K562 (cell line): ENCODE data around the gene CDH20. TPM values are rescaled to one million over a fixed set of nuclear protein-coding genes. Genes with fewer than 3 reads are reported as not detected.

Source experiments
- ATAC-seq: fragments of 200-7000 bp; cut with Tn5 transposase; 3 replicates; pipeline ENCODE4 v1.9.1; 2020; ENCODE audit warnings: moderate library complexity
- BruUV-seq: library from RNA; stranded (reverse); fragments of 400-500 nt; replicated peaks from 2 replicates; lab custom pipeline; 2021; lab: Mats Ljungman, UMichigan
- CTCF ChIA-PET: fragments of 300-600 bp; formaldehyde crosslinking; extraction: SDS; loops from one replicate; lab custom pipeline; 2021; ENCODE audit warnings: low intra/inter-chr PET ratio; lab: Yijun Ruan, JAX
- POLR2A ChIA-PET: fragments of 300-600, 350-650 bp; sonication (Branson Sonifier 250); formaldehyde crosslinking; extraction: SDS; loops from one replicate; lab custom pipeline; 2021; ENCODE audit warnings: antibody characterized with exemption, inconsistent platforms; lab: Yijun Ruan, JAX
- DNase-seq, 4 experiments: peaks; one replicate each; pipeline versions ENCODE4 v3.0.0 to v3.0.0-alpha.2; 2011 to 2018; ENCODE audit warnings: low spot score in 3 of 4, mixed read lengths in 3 of 4; ENCODE audit errors: extremely low read depth in 1 of 4
- FAIRE-seq: peaks from 2 replicates; lab custom pipeline; 2011; peaks lifted over from hg19 to GRCh38; lab: Jason Lieb, UNC
- H2AFZ ChIP-seq: 2 replicates; pipeline ENCODE4 v1.6.0; 2011; ENCODE audit warnings: low read depth, low read length, control low read depth, inconsistent platforms
- H3K27ac ChIP-seq: fragments of 200-600 bp; 3 replicates; pipeline ENCODE4 v1.8.0; 2011; ENCODE audit warnings: low read depth, mild to moderate bottlenecking, control low read depth, inconsistent platforms, low read length, moderate library complexity, mixed read lengths; ENCODE audit errors: extremely low read depth
- H3K27me3 ChIP-seq, 2 experiments: fragments of 300-600 bp in 1 of 2; 2 replicates in 1 of 2; 3 replicates in 1 of 2; pipeline versions ENCODE4 v1.6.0 to v1.8.0; 2011; ENCODE audit warnings: inconsistent platforms in 2 of 2, low read length in 2 of 2, mild to moderate bottlenecking in 1 of 2, mixed read lengths in 1 of 2, moderate library complexity in 1 of 2; ENCODE audit not compliant: control insufficient read depth in 2 of 2, insufficient read depth in 2 of 2
- H3K36me3 ChIP-seq: fragments of 300-600 bp; 3 replicates; pipeline ENCODE4 v1.8.0; 2011; ENCODE audit warnings: mild to moderate bottlenecking, low read length, inconsistent platforms; ENCODE audit not compliant: control insufficient read depth, insufficient read depth
- H3K4me1 ChIP-seq, 2 experiments: fragments of 200-600 bp in 1 of 2; replicated peaks in 1 of 2; 2 replicates in 1 of 2; 3 replicates in 1 of 2; pipeline versions ENCODE4 v1.5.1 to v1.8.0; 2011; ENCODE audit warnings: inconsistent platforms in 2 of 2, low read length in 2 of 2, mild to moderate bottlenecking in 1 of 2, mixed read lengths in 1 of 2, moderate library complexity in 1 of 2; ENCODE audit not compliant: control insufficient read depth in 2 of 2, insufficient read depth in 2 of 2
- H3K4me2 ChIP-seq: 2 replicates; pipeline ENCODE4 v1.6.1; 2011; ENCODE audit warnings: low read length, control low read depth, inconsistent platforms, mixed read lengths; ENCODE audit not compliant: insufficient read depth
- H3K4me3 ChIP-seq: fragments of 200-600 bp; sonication (generic), shearing (Covaris generic); 2 replicates; pipeline ENCODE4 v1.5.1; 2016; ENCODE audit warnings: control low read depth, inconsistent platforms
- H3K79me2 ChIP-seq: fragments of 200-600 bp; 3 replicates; pipeline ENCODE4 v1.8.0; 2011; ENCODE audit warnings: low read length, inconsistent platforms; ENCODE audit not compliant: control insufficient read depth, insufficient read depth
- H3K9ac ChIP-seq, 2 experiments: 2 replicates each; pipeline versions ENCODE4 v1.6.0 to v1.6.1; 2011; ENCODE audit warnings: low read depth in 2 of 2, low read length in 2 of 2, control low read depth in 1 of 2, inconsistent platforms in 1 of 2, mild to moderate bottlenecking in 1 of 2, mixed read lengths in 1 of 2; ENCODE audit not compliant: insufficient read depth in 1 of 2
- H3K9me1 ChIP-seq: one replicate; pipeline ENCODE4 v1.6.0; 2011; ENCODE audit warnings: inconsistent platforms, mild to moderate bottlenecking, low read length, moderate library complexity; ENCODE audit not compliant: control insufficient read depth, insufficient read depth
- H3K9me3 ChIP-seq: replicated peaks from 2 replicates; pipeline ENCODE4 v1.5.1; 2011; ENCODE audit warnings: low read depth, low read length, inconsistent platforms; ENCODE audit not compliant: control insufficient read depth, insufficient read depth
- H4K20me1 ChIP-seq: replicated peaks from 2 replicates; pipeline ENCODE4 v1.6.1; 2011; ENCODE audit warnings: low read length, inconsistent platforms, mixed read lengths; ENCODE audit not compliant: control insufficient read depth, insufficient read depth
- AFF4 ChIP-seq: sonication (generic); formaldehyde crosslinking; IDR thresholded peaks from 2 replicates; pipeline ENCODE4 v1.8.0; 2023; ENCODE audit warnings: mild to moderate bottlenecking, missing genetic modification reagents
- COPS2 ChIP-seq: fragments of 450-650 bp; conservative IDR thresholded peaks from 2 replicates; pipeline ENCODE4 v1.6.1; 2016; ENCODE audit warnings: mild to moderate bottlenecking, moderate library complexity
- FOXA3 ChIP-seq, 2 experiments: fragments of 450-650 bp in 1 of 2; sonication (generic) in 1 of 2; formaldehyde crosslinking; IDR thresholded peaks in 1 of 2; conservative IDR thresholded peaks in 1 of 2; 2 replicates each; pipeline versions ENCODE4 v1.4.0 to v1.8.0; 2020 to 2022; ENCODE audit warnings: mild to moderate bottlenecking in 2 of 2, missing genetic modification reagents in 1 of 2
- GABPB1 ChIP-seq: sonication (generic); formaldehyde crosslinking; IDR thresholded peaks from 2 replicates; pipeline ENCODE4 v1.8.0; 2022; ENCODE audit warnings: mild to moderate bottlenecking, missing genetic modification reagents
- GTF2B ChIP-seq: IDR thresholded peaks from 2 replicates; pipeline ENCODE4 v1.6.1; 2011; ENCODE audit not compliant: insufficient read length; ENCODE audit errors: extremely low read depth
- HLTF ChIP-seq: fragments of 450-650 bp; IDR thresholded peaks from 2 replicates; pipeline ENCODE4 v1.6.1; 2016
- L3MBTL2 ChIP-seq: fragments of 450-650 bp; IDR thresholded peaks from 2 replicates; pipeline ENCODE4 v1.6.1; 2016; ENCODE audit warnings: mild to moderate bottlenecking, moderate library complexity
- NFATC3 ChIP-seq: fragments of 450-650 bp; IDR thresholded peaks from 2 replicates; pipeline ENCODE4 v1.6.1; 2017; ENCODE audit warnings: mild to moderate bottlenecking
- NR3C1 ChIP-seq: sonication (generic); formaldehyde crosslinking; IDR thresholded peaks from 2 replicates; pipeline ENCODE4 v1.8.1; 2022; ENCODE audit warnings: missing genetic modification reagents
- SMAD3 ChIP-seq: fragments of 450-650 bp; formaldehyde crosslinking; conservative IDR thresholded peaks from 2 replicates; pipeline ENCODE4 v1.4.0; 2020; ENCODE audit warnings: mild to moderate bottlenecking
- TAF7 ChIP-seq: fragments of 450-650 bp; IDR thresholded peaks from 2 replicates; pipeline ENCODE4 v1.6.1; 2016; ENCODE audit warnings: missing genetic modification characterization, missing compliant biosample characterization
- ZBTB26 ChIP-seq: fragments of 450-650 bp; formaldehyde crosslinking; IDR thresholded peaks from 2 replicates; pipeline ENCODE4 v1.4.0; 2022; ENCODE audit warnings: missing genetic modification characterization
- ZBTB8A ChIP-seq: fragments of 450-650 bp; IDR thresholded peaks from 2 replicates; pipeline ENCODE4 v1.6.1; 2018; ENCODE audit warnings: mild to moderate bottlenecking, moderate library complexity; ENCODE audit not compliant: partially characterized antibody
- ZNF354B ChIP-seq: fragments of 250-450 bp; sonication (Bioruptor Pico); IDR thresholded peaks from 2 replicates; pipeline ENCODE4 v1.4.0; 2020
- ZNF444 ChIP-seq: fragments of 250-450 bp; sonication (Bioruptor Pico); IDR thresholded peaks from 2 replicates; pipeline ENCODE4 v1.4.0; 2020; ENCODE audit warnings: mild to moderate bottlenecking, moderate library complexity
- WGBS: fragments of 100-300 bp; shearing (Covaris generic); methylation state at CpG from one replicate; pipeline ENCODE4 v1.1.6; 2016; ENCODE audit warnings: low coverage, mixed read lengths; ENCODE audit not compliant: insufficient coverage; ENCODE audit errors: missing lambda C conversion rate; 5-methylcytosine and 5-hydroxymethylcytosine counted together
- in situ Hi-C: fragments of 300-500 bp; cut with MboI; formaldehyde crosslinking; loops from 4 replicates; pipeline ENCODE4 v1.15.0; 2018; ENCODE audit warnings: inconsistent platforms, mixed read lengths
- intact Hi-C: fragments of 100-400 bp; cut with micrococcal nuclease; formaldehyde crosslinking; loops from 2 replicates; pipeline ENCODE4 v1.14.2; 2022
- polyA plus RNA-seq, 8 experiments: library from polyadenylated mRNA; depleted of rRNA in 4 of 8; stranded (reverse) in 5 of 8; unstranded in 3 of 8; fragments of >200 nt; fragmentation: Nextera tagmentation in 2 of 8; fragmentation: Illumina TruSeq in 1 of 8; extraction: Ambion mirVana in 2 of 8; extraction: Trizol in 1 of 8; gene quantifications; 2 replicates each; pipeline versions ENCODE4 v1.2.1 to v1.2.3, GENCODE V29; 2011 to 2014; ENCODE audit warnings: inconsistent platforms in 1 of 8, missing spikeins in 1 of 8
- total RNA-seq, 7 experiments: library from RNA; depleted of rRNA in 6 of 7; stranded (reverse); fragments of >200 nt in 6 of 7; fragmentation: Illumina TruSeq in 2 of 7; extraction: Trizol in 2 of 7; gene quantifications; 2 replicates each; pipeline versions ENCODE4 v1.2.1 to v1.2.3, GENCODE V29; 2011 to 2021; ENCODE audit warnings: low replicate concordance in 1 of 7

Gene CDH20
- total and polyA plus RNA-seq, 9 of the 15 experiments (the other 6 are each of a cell fraction or from before 2014, with no cell fraction given): not detected

- ChIA-PET POLR2A (no interaction called here), CTCF (no interaction called here)
- H3K27me3 ChIP-seq: no peaks in the 10 kb centered on the region
- no peak overlapping the region for H3K27ac ChIP-seq
- FAIRE-seq: no peak
- H3K9me1 ChIP-seq: no peaks in the 10 kb centered on the region
- H3K36me3 ChIP-seq: no peaks in the 10 kb centered on the region
- no peak for DNase-seq
- WGBS: 4% methylated on average over 2 of the region's 2 CpGs
- H3K4me3 ChIP-seq: no peak overlapping the region
- no peak overlapping the region for H2AFZ ChIP-seq
- in situ Hi-C loops: no loop called here
- intact Hi-C loops: no loop called here
- no peaks in the 10 kb centered on the region for H4K20me1 ChIP-seq
- H3K79me2 ChIP-seq: no peaks in the 10 kb centered on the region
- no peak overlapping the region for H3K4me2 ChIP-seq
- no peak for ATAC-seq
- H3K4me1 ChIP-seq: no peaks in the 10 kb centered on the region
- BruUV-seq: no TSS peak
- H3K9ac ChIP-seq: no peak overlapping the region
- no peaks in the 10 kb centered on the region for H3K9me3 ChIP-seq
- no peak for TF ChIP-seq SMAD3 (CRISPR knock-in tag)
- no peak for TF ChIP-seq AFF4 (CRISPR knock-in tag)
- TF ChIP-seq ZNF444 (CRISPR knock-in tag): no peak
- TF ChIP-seq ZBTB26 (CRISPR knock-in tag): no peak
- no peak for TF ChIP-seq TAF7 (tag)
- no peak for TF ChIP-seq NR3C1
- TF ChIP-seq HLTF: no peak
- no peak for TF ChIP-seq NFATC3
- no peak for TF ChIP-seq ZBTB8A
- no peak for TF ChIP-seq GABPB1
- TF ChIP-seq GTF2B: no peak
- TF ChIP-seq FOXA3 (CRISPR knock-in tag; conservative IDR thresholded peaks at IDR 0.05 in 1 of 2, IDR thresholded peaks at IDR 0.05 in 1 of 2): no peak
- no peak for TF ChIP-seq COPS2
- no peak for TF ChIP-seq ZNF354B (CRISPR knock-in tag)
- no peak for TF ChIP-seq L3MBTL2
Measured at GRCh38 chr18:61474918-61475317, 141.7 kb downstream of the CDH20 start.
